ENCODE measurements around the gene VENTX.

DNA sequence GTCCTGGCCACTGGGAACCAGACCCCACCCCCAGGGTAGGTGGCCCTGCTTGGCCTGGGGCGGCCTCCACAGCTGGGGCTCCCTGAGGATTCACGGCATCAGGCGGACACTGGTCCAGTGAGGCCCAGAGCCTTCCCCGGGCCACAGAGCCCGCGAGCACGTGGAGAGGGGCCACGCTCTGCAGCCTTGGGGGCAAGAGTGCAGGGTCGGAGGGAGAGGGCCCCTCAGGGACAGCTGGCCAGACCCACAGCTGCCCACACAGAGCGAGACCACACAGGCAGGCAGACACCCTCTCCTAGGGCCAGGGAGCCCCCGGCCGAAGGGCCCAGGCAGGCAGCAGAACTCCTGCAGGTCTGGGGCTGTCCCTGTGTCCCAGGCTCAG lies 10.7 kb downstream of the VENTX start:
- TF ChIP-seq, protein P1, sequence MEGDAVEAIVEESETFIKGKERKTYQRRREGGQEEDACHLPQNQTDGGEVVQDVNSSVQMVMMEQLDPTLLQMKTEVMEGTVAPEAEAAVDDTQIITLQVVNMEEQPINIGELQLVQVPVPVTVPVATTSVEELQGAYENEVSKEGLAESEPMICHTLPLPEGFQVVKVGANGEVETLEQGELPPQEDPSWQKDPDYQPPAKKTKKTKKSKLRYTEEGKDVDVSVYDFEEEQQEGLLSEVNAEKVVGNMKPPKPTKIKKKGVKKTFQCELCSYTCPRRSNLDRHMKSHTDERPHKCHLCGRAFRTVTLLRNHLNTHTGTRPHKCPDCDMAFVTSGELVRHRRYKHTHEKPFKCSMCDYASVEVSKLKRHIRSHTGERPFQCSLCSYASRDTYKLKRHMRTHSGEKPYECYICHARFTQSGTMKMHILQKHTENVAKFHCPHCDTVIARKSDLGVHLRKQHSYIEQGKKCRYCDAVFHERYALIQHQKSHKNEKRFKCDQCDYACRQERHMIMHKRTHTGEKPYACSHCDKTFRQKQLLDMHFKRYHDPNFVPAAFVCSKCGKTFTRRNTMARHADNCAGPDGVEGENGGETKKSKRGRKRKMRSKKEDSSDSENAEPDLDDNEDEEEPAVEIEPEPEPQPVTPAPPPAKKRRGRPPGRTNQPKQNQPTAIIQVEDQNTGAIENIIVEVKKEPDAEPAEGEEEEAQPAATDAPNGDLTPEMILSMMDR (IDR thresholded peaks at IDR 0.05) = no peak
- no peak for TF ChIP-seq POLR2A (IDR thresholded peaks at IDR 0.05)

All from suprapubic skin (tissue), 3 donors.